ENCODE results near the gene RHBDD2. TPM values are rescaled to one million over a fixed set of nuclear protein-coding genes. Genes with fewer than 3 reads are reported as not detected.
"Not testable (repeated sequence)": the region's sequence is repeated elsewhere in the genome, so short reads cannot be mapped to it uniquely, and the experiment has no call there.

The RHBDD2 gene
- total and polyA plus RNA-seq, 10 donors = 30.5 to 69.2 (median 47.0) TPM

DNA sequence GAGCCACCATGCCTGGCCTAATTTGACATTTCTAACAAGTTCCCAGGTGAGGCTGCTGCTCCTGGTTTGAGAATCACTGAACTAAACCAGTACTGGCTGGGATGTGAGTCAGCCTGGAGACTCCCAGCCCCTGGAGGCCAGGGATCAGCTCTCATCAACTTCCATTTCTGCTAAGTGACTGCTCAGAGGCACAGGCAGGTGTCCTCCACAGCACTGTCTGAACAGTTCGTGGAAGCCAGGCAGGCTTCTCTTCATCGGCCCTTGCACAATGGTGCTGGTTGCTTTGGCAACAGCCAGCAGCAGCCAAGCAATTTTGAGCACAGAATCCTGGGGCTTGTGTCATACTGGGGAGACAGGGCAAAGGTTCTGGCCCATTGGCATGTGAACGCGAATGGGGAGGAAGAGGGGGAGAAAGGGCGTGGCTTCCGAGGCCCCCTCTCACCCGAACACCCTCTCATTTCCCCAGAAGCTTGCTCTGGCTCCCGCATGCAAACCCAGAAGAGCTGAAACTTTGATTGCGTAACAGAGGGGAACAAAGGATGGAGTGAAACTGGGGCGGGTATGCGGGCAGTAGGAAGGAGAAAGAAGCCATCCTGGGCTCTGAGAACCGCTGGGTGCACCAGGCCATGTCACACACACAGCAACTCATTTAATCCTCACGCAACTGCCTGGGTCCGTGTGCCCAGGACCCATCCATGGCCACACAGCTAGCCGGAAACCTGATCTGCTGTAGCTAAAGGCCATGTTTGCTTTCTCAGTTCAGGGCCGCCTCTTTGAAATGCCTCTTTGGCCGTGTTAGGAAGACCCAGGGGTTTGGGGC lies 27.2 kb downstream of the RHBDD2 start:
- peak; percentile 81 for DNase-seq
- Histone ChIP-seq H3K4me3 (no peak overlapping the region), H3K4me1 (peaks cover 0 to 23% (median 8%) of the 10 kb centered on the region in 6 donors), H3K9me3 (no peaks in the 10 kb centered on the region), H3K36me3 (no peaks in the 10 kb centered on the region), H3K27me3 (replicated peaks in 1 of 7) (no peaks in the 10 kb centered on the region), H3K27ac (peak overlapping the region in 6 of 8 donors; percentile 1 to 71 (median 48))
- 33 to 53% (median 45%) methylated on average over 17 of the region's 17 CpGs for WGBS, 5 donors
- intact Hi-C loops (cut with DNase I; ENCODE audit: low total_unique reads) = no loop called here
- TF ChIP-seq, protein P1, sequence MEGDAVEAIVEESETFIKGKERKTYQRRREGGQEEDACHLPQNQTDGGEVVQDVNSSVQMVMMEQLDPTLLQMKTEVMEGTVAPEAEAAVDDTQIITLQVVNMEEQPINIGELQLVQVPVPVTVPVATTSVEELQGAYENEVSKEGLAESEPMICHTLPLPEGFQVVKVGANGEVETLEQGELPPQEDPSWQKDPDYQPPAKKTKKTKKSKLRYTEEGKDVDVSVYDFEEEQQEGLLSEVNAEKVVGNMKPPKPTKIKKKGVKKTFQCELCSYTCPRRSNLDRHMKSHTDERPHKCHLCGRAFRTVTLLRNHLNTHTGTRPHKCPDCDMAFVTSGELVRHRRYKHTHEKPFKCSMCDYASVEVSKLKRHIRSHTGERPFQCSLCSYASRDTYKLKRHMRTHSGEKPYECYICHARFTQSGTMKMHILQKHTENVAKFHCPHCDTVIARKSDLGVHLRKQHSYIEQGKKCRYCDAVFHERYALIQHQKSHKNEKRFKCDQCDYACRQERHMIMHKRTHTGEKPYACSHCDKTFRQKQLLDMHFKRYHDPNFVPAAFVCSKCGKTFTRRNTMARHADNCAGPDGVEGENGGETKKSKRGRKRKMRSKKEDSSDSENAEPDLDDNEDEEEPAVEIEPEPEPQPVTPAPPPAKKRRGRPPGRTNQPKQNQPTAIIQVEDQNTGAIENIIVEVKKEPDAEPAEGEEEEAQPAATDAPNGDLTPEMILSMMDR (IDR thresholded peaks at IDR 0.05 in 8 of 11, conservative IDR thresholded peaks at IDR 0.05 in 3 of 11) = no peak
- peak in 2 of 3 donors; percentile 9 to 46 for TF ChIP-seq POLR2AphosphoS5 (IDR thresholded peaks at IDR 0.05)

- no peaks in the 10 kb centered on the region for H3K9me3 ChIP-seq
- no peak overlapping the region for H3K27ac ChIP-seq
- no peak for DNase-seq
- no peak for TF ChIP-seq POLR2A (IDR thresholded peaks at IDR 0.05)
- no peak for TF ChIP-seq POLR2AphosphoS5 (IDR thresholded peaks at IDR 0.05)
- TF ChIP-seq, protein P1 (IDR thresholded peaks at IDR 0.05 in 8 of 11, conservative IDR thresholded peaks at IDR 0.05 in 3 of 11) = no peak
- no peaks in the 10 kb centered on the region for H3K27me3 ChIP-seq (replicated peaks in 1 of 7)
- 68 to 83% (median 73%) methylated on average over 10 of the region's 10 CpGs for WGBS, 5 donors
- no peak overlapping the region for H3K4me3 ChIP-seq
- no peaks in the 10 kb centered on the region for H3K36me3 ChIP-seq
- intact Hi-C loops (cut with DNase I; ENCODE audit: low total_unique reads) = no loop called here
- H3K4me1 ChIP-seq = peaks cover 0 to 23% (median 8%) of the 10 kb centered on the region in 6 donors
These were observed 28.3 kb downstream of the RHBDD2 start for GRCh38 chr7:75906991-75907667.

GRCh38 chr7:75907668-75908039 lies 28.8 kb downstream of the RHBDD2 start:
- H3K27ac ChIP-seq = not testable (repeated sequence)
- WGBS, 5 donors = 89 to 96% (median 93%) methylated on average over 9 of the region's 9 CpGs

DNA sequence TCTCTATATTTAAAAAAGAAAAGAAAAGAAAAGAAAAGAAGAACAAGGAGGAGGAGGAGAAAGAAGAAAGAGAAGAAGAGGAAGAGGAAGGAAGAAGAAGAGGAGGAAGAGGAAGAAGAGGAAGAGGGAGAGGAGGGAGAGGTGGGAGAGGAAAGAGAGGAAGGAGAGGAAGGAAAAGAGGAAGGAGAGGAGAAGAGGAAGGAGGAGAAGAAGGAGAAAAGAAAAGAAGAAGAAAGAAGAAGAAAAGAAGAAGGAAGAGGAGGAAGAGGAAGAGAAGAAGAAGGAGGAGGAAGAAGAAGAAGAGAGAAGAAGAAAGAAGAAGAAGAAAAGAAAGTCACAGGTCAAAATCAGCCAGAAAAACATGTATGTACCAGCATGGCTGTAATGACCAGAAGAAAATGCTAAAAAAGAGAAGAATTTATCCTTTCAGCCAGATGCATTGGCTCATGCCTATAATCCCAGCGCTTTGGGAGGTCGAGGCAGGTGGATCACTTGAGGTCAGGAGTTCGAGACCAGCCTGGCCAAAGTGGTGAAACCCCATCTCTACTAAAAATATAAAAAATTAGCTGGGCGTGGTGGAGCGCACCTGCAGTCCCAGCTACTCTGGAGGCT lies 30.8 kb downstream of the RHBDD2 start:
- DNase-seq = no peak
- TF ChIP-seq POLR2AphosphoS5 (IDR thresholded peaks at IDR 0.05) = no peak
- TF ChIP-seq POLR2A (IDR thresholded peaks at IDR 0.05) = no peak
- TF ChIP-seq, protein P1 (IDR thresholded peaks at IDR 0.05 in 8 of 11, conservative IDR thresholded peaks at IDR 0.05 in 3 of 11) = no peak
- no peaks in the 10 kb centered on the region for H3K27me3 ChIP-seq (replicated peaks in 1 of 7)
- H3K9me3 ChIP-seq = no peaks in the 10 kb centered on the region
- no peaks in the 10 kb centered on the region for H3K36me3 ChIP-seq
- WGBS, 5 donors = 88 to 93% (median 90%) methylated on average over 5 of the region's 5 CpGs
- intact Hi-C loops (cut with DNase I; ENCODE audit: low total_unique reads) = no loop called here
- peaks cover 3 to 34% (median 15%) of the 10 kb centered on the region in 6 donors for H3K4me1 ChIP-seq
- H3K27ac ChIP-seq = peak overlapping the region in 1 of 8 donors; percentile 13
- H3K4me3 ChIP-seq = no peak overlapping the region

More at GRCh38 chr7:75907668-75908039, 28.8 kb downstream of the RHBDD2 start:
- H3K27me3 ChIP-seq (replicated peaks in 1 of 7); DNase-seq; H3K4me3 ChIP-seq; intact Hi-C loops (cut with DNase I; ENCODE audit: low total_unique reads); H3K9me3 ChIP-seq; H3K36me3 ChIP-seq: not testable (repeated sequence)
- H3K4me1 ChIP-seq = peaks cover 0 to 23% (median 8%) of the 10 kb centered on the region in 6 donors

DNA sequence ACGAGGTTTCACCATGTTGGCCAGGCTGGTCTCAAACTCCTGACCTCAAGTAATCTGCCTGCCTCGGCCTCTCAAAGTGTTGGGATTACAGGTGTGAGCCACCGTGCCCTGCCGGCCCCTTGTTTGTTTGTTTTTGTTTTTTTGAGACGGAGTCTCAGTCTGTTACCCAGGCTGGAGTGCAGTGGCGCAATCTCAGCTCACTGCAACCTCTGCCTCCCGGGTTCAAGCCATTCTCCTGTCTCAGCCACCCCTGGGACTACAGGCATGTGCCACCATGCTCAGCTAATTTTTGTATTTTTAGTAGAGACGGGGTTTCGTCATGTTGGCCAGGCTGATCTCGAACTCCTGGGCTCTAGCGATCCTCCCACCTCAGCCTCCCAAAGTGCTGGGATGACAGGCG lies 32.4 kb downstream of the RHBDD2 start:
- H3K27me3 ChIP-seq (replicated peaks in 1 of 7); intact Hi-C loops (cut with DNase I; ENCODE audit: low total_unique reads); H3K9me3 ChIP-seq; H3K27ac ChIP-seq; DNase-seq; H3K4me3 ChIP-seq; H3K36me3 ChIP-seq: not testable (repeated sequence)
- peaks cover 7 to 32% (median 20%) of the 10 kb centered on the region in 6 donors for H3K4me1 ChIP-seq
- WGBS, 5 donors = 81 to 88% (median 84%) methylated on average over 12 of the region's 12 CpGs

Data from spleen (tissue), 11 donors.